ENCODE data around the gene ANKS1B.

The ANKS1B gene

GRCh38 chr12:99092100-99092851 lies 892.5 kb downstream of the ANKS1B start:
- TF ChIP-seq ZNF639 (tag by site-specific recombination; IDR thresholded peaks at IDR 0.05), result no peak
- TF ChIP-seq ZNF394 (tag by site-specific recombination; IDR thresholded peaks at IDR 0.05; ENCODE audit: borderline replicate concordance), result no peak
- no peak for TF ChIP-seq ZNF391 (tag by site-specific recombination; IDR thresholded peaks at IDR 0.05; ENCODE audit: borderline replicate concordance, low read depth)
- no peak for TF ChIP-seq ZBTB1 (tag by site-specific recombination; IDR thresholded peaks at IDR 0.05)
- no peak for TF ChIP-seq ZNF266 (tag by site-specific recombination; IDR thresholded peaks at IDR 0.05; ENCODE audit: low read depth)
- no peak for TF ChIP-seq ZNF16 (tag by site-specific recombination; IDR thresholded peaks at IDR 0.05; ENCODE audit: low read depth)
- no peak for TF ChIP-seq AEBP2 (tag by site-specific recombination; IDR thresholded peaks at IDR 0.05; ENCODE audit: borderline replicate concordance)
- TF ChIP-seq ZNF302 (tag by site-specific recombination; IDR thresholded peaks at IDR 0.05; ENCODE audit: low read depth), result no peak
- TF ChIP-seq ZBTB44 (tag by site-specific recombination; IDR thresholded peaks at IDR 0.05), result no peak
- no peak for TF ChIP-seq ZNF596 (tag by site-specific recombination; IDR thresholded peaks at IDR 0.05)
- no peak for TF ChIP-seq GLIS2 (tag by site-specific recombination; IDR thresholded peaks at IDR 0.05)
- no peak for TF ChIP-seq YY1 (tag by site-specific recombination; IDR thresholded peaks at IDR 0.05)
- no peak for TF ChIP-seq ZXDB (tag by site-specific recombination; IDR thresholded peaks at IDR 0.05)
- no peak for TF ChIP-seq ZNF335 (tag by site-specific recombination; conservative IDR thresholded peaks at IDR 0.05)
- TF ChIP-seq ZNF488 (tag by site-specific recombination; IDR thresholded peaks at IDR 0.05), result no peak
- no peak for TF ChIP-seq ZNF239 (tag by site-specific recombination; IDR thresholded peaks at IDR 0.05)
- no peak for TF ChIP-seq ZNF274 (IDR thresholded peaks at IDR 0.05; ENCODE audit: low read length)
- TF ChIP-seq ZNF274 (tag by site-specific recombination; IDR thresholded peaks at IDR 0.05; ENCODE audit: borderline replicate concordance), result no peak
- no peak for TF ChIP-seq ZNF664 (tag by site-specific recombination; IDR thresholded peaks at IDR 0.05)
- Histone ChIP-seq H3K4me1 (ENCODE audit: control insufficient read depth, insufficient read depth, low read length) (0 out of 2 replicates have a peak, but pooled peaks cover 4% of the 10 kb centered on the region), H3K27ac (ENCODE audit: extremely low read depth, low read depth, low read length) (no peak overlapping the region), H3K4me3 (ENCODE audit: low read depth, low read length) (no peak overlapping the region), H3K36me3 (ENCODE audit: control insufficient read depth in 2 of 2, insufficient read depth in 1 of 2, low read length in 2 of 2) (no peaks in the 10 kb centered on the region), H3K9me3 (ENCODE audit: control insufficient read depth, insufficient read depth, low read depth, low read length) (no peaks in the 10 kb centered on the region)
- CTCF ChIA-PET, result no interaction called here
- POLR2A ChIA-PET, result no interaction called here

GRCh38 chr12:99087278-99087677 lies 897.5 kb downstream of the ANKS1B start:
- no peak overlapping the region for H3K27ac ChIP-seq (ENCODE audit: extremely low read depth, low read depth, low read length)
- ChIA-PET POLR2A (no interaction called here), CTCF (no interaction called here)

More at GRCh38 chr12:99087278-99087677, 897.5 kb downstream of the ANKS1B start:
- Histone ChIP-seq H3K4me1 (ENCODE audit: control insufficient read depth, insufficient read depth, low read length) (0 out of 2 replicates have a peak, but pooled peaks cover 4% of the 10 kb centered on the region), H3K36me3 (ENCODE audit: control insufficient read depth in 2 of 2, insufficient read depth in 1 of 2, low read length in 2 of 2) (no peaks in the 10 kb centered on the region), H3K4me3 (ENCODE audit: low read depth, low read length) (no peak overlapping the region), H3K9me3 (ENCODE audit: control insufficient read depth, insufficient read depth, low read depth, low read length) (no peaks in the 10 kb centered on the region)
- no peak for TF ChIP-seq ZNF843 (tag by site-specific recombination; IDR thresholded peaks at IDR 0.05)
- TF ChIP-seq MEIS1 (CRISPR knock-in tag; IDR thresholded peaks at IDR 0.05; ENCODE audit: borderline replicate concordance), result no peak

Data from HEK293 (cell line).